Measurements from ENCODE around the gene UBALD1.

UBALD1 gene

DNA sequence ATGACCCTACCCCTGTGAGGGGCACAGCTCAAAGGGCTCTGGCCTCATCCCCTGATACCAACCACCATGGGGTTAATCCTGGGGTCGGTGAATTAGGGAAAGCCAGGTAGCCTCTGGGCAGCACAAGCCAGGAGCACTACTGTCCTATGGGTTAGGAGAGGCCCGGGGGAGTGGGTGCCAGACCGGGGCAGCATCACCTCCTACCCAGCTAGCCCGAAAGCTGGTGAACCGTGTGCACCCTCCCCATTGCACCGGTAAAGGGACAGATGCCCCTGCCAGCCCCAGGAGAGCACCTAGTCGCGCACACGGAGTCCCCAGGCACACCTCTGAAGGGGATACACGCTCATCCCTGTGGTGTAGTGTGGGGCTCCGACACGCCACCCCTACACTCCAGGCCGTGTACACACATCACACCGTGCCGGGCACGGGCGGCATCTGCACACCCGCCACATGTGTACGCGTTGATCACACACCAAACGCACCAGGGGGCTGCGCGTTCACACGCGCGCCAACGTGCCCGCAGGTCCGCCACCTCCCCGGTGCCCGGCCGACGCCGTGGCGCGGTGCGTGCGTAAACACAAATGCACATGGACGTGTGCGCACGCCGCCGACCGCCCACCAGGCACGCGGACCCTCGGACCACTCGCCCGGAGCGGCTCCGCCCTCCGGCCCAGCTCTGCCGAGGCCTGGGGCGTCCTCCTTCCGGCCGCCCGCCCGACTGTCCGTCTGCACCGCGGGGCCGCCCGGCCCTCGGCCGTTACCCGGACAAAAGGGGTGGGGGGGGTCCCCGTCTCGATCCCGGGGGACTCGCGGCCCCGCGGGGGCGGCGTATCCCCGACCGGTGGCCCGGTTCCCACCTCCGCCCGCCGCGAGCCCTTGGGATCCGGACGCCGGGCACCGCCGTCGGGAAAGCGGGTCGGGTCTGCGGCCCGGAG is 785 bp downstream of the UBALD1 start:
- DNase-seq, result peak; percentile 60

DNA sequence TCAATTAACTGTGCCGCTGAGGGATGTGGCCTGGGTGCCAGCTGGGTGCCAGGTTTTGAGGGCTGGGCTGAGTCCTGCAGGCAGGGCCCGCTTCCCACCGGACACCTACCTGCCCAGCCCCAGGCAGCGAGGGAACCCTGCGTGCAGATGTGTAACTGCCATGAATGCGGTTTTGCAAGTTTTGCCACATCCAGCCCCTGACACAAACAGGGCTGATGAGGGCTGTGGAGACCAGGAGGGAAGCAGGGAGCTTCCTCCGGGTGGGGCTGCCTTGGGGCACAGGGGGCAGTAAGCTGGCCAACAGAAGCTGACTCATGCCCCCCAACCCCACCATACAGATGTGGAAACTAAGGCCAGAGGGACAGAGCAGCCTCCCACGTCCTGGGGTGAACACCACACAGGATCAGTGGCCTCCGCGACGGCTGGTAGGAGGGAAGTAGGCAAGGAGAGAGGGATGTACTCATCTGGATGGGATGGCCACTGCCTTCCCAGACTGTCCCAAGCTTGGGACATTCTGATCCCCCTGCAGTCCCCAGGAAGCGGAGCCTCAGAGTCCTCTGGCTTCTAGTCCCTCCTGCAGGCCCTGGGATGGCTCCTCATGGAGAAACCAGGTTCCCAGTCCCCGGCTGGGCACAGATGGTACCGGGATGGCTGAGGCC is 1.6 kb downstream of the UBALD1 start:
- no peak for DNase-seq

DNA sequence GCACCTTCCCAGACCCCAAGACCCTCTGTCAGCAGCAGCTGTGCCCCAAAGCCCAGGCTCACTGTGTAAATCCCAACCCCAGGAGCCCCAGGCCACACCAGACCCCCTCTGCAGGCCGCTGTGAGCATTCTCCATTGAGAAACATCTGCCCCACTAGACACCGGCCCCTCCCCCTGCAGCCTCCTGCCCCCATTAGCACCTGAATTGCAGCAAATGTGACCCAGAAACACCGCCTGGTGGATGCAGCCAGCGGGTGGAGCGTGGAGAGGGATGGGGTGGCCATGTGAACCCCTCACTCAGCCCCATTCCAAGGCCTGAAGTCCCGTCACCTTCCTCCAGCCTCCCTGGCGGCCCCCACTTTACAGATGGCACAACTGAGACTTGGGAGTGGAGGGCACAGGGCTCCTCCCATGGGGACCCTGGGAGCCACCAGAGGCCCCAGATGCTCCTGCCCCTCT is 2.2 kb downstream of the UBALD1 start:
- no peak for DNase-seq

DNA sequence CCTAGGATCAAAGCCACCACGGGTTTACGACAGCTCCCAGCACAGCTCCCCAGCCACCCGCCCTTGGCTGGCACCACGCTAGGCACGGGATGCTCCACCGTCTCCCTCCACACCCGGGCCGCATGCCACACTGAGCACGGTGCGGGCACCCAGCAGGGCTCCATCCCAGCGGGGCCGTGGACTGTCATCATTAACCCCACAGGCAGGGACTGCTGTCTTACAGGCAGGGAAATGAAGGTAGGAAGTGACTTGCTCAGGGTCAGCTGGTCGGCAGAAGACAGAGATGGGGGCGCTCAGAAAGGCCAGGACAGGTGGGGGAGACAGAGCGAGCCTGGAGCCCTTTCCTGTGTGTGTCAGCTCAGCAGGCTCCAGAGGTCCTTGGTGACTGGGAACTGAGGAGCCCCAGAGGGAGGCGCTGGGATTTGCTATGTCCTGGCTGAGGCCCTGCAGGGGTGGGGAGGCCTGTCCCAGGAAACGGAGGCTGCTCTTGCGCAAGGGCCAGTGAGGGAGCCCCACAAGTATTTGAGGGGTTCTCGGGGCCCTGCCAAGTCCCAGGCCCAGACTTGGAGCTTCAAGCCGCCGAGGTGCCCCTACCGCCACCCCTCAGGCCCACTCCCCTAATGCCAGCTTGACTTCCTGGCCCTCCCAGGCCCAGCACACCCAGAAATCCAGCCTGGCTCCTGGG is 3.2 kb downstream of the UBALD1 start:
- no peak for DNase-seq

DNA sequence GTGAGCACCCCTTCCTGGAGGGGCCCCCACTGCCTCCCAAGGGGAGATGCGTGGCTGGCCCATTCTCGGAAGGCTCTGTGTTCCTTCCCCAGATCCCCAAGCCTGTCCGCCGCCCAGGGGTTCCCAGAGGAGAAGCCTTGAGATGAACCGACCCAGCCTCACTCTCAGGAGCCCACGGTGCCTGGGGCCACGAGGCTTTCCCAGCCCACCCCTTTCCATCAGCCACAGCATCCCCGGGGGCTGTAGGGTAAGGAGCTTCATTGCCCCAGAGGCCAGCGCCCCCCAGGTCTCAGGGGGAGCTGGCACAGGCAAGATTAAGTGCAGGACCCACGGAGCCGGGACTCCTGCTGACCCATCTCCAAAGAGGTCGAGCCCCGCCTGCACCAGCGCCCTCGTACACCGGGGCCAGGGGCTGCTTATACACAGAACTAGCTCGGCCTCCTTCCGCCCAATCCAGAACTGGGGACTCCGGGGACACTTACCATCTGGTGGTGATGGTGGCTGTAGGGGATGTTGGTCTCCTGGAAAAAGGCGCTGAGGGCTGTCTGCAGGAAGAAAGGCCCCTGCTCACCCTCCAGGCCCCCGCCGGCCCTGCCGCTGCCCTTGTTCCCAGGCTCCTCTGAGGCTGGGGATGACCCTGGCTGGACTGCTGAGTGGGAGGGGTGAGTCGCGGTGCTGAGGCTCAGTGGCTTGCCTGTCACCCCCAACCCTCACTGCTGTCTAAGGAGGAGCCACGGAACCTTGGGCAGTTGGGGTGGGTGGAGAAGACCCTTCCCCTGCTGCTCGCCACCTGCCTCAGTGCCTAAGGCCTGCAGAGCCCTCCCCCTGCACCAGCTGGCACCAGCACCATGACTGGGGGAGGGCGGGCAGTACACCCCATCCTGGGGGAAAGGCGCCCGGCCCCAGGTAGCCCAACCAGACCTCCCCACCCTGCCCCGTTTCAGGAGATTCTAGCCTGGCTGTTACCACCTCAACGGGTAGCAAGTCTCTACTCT is 4.4 kb downstream of the UBALD1 start:
- no peak for DNase-seq

DNA sequence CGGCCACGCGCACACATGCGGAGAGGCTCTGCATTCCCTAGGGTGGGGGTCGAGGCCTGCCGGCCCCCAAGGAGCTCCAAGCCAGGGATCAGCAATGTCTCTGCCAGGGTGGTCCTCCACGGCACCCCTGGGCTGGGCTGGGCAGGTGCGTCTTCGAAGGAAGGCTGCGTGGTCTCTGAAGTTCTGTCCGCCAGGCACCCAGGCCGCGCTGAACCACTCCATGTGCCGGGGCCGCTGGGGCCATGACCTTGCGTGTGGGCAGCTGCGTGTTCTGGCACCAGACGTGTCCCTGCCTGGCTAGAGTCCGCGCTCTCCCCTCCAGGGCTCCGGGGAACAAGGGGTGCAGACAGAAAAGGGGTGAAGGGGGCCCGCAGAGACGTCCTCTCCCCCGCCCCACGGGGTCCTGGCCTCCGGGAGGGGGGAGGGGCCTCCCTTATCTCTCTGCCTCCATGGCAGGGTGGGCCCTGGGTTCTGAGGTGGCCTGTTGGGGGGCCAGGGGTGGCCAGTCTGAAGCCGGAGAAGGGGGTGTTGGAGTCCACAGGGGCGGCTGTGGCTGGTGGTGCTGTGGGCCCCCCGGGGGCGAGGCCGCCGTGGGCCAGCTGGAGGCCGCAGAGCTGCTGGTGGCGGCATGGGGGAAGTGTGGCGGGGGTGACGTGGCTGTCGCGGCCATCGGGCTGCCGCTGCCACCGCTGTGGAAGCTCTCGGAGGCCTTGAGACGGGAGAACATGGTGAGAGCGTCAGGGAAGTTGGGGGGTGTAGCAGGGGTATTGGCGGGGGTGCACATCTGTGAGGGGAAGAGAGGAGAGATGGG is 5.3 kb downstream of the UBALD1 start:
- no peak for DNase-seq

DNA sequence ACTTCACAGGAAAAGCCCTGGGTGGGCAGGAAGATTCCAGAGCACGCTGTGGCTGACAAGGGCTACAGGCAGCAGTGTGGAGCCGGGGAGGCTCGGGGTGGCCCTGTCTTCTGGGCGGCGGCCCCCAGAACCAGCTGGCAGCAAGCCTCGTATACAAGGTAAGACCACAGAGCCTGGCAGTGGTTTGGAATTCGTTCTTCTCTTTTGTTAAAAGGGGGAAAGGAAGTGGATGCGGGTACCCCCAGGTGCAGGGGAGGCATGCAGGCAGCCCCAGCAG is 6.0 kb downstream of the UBALD1 start:
- no peak for DNase-seq

DNA sequence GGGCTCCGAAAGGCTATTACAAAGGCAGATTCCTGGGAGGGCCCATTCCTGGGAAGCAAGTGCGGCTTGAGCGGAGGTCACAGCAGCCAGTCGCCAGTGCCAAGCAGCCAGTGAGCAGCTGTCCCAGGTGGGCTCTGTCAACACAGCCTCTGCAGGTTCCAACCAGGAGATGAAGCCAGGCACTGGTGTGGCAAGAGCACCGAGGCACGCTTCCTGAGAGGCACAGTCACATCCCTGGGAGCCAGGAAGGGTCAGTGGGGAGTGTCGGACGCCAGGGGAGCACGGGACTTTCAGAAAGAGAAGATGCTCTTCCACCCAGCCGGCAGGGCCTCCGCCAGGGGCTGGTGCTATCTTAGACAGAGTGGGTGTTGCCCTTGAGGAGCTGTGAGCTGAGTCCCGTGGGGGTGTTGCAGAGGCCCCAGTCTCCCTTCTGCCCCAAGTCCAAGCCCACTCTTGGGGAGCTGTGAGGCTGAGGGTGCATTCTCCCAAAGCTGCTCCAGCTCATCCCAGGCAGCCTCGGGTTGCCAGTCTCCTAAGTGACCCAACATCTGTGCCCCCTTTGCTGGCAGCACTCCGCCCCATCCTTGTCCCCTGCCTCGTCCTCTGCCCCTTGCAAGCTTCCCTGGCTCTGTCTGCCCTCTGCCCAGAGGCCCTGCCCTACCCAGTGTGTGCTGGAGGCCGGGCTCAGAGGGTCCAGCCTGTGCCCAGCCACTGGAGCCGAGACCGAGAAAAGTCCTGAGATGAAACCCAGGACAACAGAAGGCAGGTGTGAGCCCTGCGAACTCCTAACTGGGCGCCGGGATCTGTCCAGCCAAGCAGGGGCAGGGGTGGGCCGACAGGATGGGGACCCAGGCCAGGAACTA is 6.6 kb downstream of the UBALD1 start:
- no peak for DNase-seq

DNA sequence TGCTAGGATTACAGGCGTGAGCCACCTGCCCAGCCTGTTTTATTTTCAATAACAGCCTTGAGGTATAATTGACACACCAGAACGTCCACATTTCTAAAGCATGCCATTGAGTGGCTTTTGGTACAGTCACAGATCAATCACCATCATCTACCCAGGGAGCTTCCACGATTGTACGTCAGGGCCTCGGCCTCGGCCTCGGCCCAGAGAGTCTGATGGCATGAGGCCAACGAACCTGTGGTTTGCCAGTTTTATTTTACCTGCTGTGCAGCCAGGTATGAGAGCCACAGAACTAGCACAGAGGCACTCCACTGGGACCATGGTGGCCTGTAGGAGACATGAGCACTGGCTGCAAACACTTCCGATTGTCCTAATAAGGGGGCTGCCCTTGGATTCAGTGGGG is 8.3 kb downstream of the UBALD1 start:
- DNase-seq, result no peak

DNA sequence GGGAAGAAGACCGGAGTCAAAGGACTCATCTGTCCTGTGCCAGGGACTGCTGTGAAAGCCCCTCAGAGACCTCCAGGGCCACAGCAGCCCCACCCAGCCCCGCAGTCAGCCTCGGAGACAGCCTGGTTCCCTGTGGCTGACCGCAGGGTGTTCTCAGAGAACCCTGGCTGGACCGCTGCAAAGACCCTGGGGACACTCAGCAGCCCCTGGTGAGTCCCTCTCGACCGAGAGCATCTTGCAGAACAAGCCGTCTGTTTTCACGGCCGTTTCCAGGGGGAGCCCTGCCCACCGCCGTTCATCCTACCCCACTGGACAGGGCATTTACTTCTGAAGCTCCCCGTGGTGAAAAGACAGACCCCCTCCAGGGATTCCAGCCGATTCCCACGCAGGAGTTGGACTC is 10.3 kb downstream of the UBALD1 start:
- DNase-seq, result no peak

DNA sequence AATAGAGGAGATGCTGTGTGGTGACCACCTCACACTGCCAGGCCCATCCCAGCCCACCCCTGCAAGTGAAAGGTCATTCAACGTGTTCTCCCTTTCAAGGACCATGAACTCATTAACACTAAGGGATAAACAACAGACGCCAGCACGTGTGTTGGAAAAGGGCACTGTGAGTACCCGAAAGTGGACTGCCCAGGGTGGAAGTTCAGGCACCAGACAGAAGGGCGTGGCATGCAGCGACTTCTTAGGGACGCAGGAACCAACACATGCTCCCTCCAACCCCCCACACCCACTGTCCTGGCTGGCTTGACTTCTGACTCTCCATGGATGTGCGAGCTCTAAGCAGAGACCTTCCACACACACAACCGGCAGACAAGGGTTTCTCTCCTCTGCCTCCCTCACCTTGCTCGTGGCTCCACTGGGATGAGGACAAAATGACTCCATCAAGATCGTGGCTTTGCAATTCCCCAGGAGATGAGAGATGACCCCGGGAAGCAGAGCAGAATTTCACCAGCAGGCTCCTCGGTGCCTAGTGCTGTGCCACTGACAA is 11.0 kb downstream of the UBALD1 start:
- DNase-seq, result no peak

DNA sequence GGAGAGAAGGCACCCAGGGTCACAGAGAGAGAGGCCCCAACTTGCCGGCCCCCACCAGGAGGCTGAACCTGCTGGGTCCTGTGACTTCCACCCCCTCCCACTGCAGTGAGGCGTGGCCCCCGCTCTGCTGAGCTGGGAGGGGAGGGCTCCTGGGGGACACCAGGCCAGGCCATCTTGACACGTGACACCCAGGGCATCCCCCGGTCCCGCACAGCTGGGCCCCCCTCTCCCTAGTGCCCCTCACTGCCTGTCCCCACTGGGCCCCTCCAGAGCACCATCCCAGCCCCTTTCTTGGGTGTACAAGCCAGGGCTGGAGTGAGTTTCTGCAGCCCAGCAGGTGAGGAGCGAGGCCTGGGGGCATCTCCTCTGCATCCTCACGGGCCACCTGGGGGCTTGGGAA is 12.4 kb downstream of the UBALD1 start:
- DNase-seq, result peak; percentile 34

DNA sequence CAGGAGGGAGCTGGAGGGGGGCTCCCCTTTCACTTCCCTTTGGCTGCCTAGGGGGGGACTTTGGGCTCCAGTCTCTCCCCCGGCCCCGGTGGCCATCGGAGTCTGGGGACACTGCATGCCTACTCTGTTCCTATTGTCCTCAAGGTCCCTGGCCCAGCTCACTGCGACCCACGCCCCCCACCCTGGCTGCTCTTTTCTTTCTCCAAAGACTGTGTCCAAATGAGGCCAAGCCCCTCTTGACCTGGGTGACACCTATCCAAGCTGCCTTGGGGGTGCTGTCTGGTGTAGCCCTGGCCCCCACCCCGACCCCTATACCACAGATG is 12.9 kb downstream of the UBALD1 start:
- DNase-seq, result no peak

DNA sequence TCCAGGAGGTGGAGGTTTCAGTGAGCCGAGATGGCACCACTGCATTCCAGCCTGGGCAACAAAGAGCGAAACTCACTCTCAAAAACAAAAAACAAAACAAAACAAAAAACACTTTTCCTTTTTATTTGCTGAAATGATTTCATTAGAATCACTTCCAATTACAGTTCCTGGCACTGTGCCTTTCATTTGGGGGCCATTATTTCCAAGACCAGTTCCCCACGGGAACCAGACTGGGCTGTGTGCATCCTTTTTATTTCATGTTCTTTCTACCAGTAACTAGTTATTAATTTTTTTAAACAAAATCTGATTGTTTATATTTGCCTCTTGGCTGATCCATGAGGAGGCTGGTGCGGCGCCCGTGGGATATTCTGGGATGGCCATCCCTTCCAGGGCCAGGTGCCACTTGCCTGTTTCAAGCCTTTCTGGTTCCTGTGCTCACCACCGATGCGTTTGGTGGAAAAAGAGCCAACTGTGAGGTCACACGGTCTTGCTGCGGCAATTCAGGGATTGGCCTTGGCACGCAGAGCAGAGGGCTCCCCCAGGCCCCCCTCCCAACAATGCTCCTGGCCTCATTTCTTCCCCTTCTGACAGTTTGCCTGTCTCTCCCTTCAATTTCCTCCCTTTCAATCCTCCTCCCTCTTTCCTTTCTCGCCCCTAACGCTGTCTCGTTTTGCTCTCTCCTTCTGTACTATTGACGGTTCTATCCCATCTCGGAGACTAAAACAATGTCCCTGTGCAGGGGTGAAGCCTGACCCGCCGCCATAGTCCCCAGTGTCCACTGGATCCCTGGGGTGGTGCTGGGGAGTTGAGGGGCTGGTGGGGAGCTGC is 13.4 kb downstream of the UBALD1 start:
- peak; percentile 79 for DNase-seq

DNA sequence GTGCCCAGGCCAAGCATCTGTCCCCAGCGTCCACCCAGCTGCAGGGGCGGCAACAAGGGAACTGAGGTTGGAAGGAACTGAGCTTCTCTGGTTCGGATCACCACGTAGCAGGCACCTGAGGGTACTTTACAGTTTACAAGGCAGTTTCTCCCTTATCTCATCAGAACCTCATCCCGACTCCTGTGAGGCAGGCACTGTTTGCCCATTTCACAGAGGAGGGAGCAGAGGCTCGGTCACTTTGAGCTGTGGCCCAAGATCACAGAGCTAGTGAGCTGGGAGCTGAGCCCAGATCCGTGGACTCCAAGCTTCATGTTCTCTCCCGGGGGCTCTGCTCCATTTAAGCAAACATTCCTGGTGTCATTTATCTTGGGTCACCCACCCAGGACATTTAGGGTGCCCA is 15.1 kb downstream of the UBALD1 start:
- peak; percentile 25 for DNase-seq

DNA sequence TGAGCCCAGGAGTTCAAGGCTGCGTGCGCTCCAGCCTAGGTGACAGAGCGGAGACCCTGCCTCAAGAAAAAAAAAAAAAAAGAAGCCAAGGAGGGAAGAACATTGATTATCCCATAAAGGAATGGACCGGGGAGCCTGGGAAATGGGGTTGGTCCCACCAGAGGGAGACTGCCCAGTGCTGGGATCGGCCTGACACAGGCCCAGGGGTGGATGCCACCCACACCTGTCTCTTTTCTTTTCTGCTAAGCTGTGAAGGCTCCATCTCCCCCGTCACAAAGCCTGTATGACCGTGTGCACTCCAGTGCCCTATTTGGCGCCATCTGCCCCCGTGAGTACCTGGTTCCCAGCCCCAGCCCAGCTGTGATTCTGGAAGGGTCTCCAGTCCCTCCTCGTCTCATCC is 15.7 kb downstream of the UBALD1 start:
- DNase-seq, result no peak

DNA sequence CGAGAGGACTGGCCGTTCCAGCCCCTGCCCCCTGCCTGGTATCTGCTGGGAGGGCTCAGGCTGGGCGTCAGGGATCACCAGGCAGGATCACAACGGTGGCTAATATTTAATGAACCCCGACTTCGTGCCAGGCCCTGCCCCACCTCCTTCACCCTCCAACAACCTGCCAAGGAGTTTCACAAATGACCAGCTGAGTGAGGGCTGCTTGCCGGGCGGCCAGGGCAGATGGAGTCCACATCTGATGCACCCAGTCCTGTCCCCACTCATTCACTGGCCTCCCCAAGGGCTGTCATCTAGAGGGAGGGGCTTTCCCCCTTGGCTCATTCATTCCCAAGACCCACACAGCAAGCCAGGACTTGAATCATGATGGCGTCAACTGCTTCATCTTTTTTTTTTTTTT is 17.5 kb downstream of the UBALD1 start:
- no peak for DNase-seq

DNA sequence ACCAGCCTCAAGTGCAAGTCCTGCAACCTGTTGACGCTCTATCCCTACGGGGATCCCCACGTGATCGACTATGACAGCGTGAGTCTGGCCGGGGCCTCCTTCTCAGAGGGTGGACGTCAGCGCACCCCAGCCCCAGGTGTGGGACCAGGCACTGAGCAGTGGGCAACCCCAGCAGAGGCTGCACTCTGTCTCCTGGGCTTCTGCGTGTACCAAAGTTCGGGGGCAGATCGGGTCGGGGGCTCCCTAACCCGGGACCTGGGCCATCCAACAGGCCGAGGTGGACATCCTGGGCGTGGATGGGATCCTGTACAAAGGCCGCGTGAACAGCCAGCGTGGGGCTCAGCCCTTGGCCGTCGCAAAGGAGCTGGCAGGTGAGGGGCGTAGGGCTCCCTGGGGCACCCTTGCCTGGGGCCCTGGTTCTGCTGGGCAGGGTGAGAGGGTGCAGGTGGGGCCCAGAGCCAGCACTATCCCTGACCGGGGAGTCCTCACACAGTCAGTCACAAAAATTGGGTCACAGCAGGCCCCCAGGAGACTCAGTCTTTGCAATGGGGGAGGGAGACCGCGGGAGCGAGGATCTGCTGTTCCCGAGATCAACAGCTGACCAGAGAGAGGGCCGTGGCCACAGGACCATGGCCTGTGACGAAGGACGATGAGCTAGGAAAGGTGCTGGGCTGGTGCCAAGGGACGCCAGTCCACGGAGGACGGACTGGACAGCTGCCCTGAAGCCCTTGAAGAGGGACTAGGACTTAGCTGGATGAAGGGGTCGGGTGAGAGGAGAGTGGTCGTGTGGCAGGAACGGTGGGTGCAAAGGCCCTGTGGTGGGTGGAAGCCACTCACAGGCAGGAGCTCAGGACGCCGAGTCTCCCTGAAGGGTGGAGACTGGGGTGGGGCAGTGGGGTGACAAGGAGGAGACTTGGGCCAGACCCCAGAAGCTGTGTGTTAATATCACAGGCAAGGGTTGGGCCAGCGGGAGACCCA is 20.0 kb downstream of the UBALD1 start:
- peak; percentile 20 for DNase-seq
